HG03378 (cell line): Measurements from ENCODE around the gene BCL2.
"Not testable (repeated sequence)": the region's sequence is repeated elsewhere in the genome, so short reads cannot be mapped to it uniquely, and the experiment has no call there.

Experiments used
- ATAC-seq: cut with Tn5 transposase; IDR thresholded peaks from one replicate; pipeline ENCODE4 v1.9.1; 2021; ENCODE audit warnings: mild to moderate bottlenecking, moderate library complexity; ENCODE audit not compliant: unreplicated experiment

BCL2 gene

DNA sequence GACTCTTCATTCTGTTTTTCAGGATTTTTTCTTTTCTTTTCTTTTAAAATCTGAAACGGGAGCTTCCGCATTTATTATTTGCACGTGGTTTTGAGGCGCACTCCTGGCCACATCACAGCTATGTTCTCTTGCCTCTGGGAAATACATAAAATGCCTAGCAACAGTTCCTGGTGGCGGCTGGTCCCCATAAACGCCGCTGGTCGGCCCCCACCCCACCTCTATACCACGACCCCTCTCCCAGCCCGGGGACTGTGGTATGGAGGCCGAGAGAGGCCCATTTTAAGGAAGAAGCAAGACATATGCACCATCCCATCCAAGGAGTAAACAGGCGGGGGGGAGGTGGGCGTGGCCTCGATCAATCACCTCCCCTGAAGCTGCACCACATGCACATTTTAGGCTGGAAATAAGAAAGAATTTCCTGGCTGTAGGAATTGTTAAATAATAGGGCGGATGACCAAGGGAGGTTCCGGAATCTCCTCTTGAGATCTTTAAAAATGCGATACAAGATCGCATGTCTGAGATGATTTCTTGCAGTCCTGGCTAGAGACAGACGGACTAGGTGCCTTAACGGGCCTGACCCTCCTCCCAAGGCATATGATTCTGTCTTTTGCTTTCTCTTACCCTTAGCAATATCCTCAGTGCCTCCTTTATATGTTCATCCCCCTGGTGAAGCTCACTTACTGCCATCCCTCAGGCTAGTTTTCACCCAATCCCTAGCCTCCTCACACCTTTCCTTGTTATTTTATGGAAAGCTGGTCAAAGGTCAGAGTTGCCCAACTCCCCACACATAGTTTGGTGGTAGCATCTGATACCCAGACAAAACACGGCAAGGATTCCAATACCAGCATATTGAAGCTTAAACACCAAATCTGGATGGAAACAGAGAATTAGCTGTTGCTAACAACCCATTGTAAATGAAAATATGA, 82.4 kb downstream of the BCL2 start:
- no peak for ATAC-seq

DNA sequence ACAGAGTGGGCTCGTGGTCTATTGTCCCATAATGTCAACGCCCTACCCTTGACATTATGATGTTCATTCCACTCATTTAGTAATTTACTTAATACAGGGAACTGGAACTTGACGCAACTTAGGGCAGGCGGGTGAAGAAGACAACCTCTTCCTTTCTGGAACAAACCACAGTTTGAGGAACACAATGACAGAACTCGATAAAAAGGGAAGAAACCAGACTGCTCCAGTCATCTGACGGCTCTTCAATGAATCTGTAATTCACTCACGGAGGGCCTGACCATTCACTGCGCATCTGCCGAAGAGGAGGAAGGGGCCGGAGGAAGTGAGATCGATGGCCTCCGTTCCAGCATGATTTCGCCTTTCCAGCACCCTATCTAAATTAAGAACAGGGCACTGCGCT, 83.2 kb downstream of the BCL2 start:
- no peak for ATAC-seq

DNA sequence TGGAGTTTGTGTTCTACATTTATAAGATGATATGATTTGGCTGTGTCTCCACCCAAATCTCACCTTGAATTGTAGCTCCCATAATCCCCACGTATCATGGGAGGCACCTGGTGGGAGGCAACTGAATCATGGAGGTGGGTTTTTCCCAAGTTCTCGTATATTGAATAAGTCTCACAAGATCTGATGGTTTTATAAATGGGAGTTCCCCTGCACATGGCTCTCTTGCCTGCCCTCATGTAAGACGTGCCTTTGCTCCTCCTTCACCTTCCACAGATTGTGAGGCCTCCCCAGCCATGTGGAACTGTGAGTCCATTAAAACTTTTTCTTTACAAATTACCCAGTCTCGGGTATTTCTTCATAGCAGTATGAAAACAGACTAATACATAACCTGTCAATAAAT, 83.6 kb downstream of the BCL2 start:
- not testable (repeated sequence) for ATAC-seq

DNA sequence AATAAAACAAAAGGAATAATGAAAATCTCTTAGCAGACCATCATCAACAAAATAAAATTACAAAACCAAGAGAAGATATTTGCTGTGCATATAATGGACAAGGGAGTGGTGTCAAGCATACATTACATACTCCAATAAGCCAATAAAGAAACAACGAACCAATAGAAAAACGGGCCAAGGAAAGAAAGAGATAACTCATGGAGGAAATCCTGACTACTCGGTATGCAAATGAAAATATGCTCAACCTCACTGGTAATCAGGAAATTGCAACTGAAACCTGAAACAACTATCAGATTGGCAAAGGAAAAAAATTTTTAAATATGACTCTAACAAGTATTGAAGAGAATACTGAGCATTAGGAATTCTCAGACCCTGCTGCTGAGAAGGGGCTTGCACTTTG, 84.7 kb downstream of the BCL2 start:
- ATAC-seq, result no peak

DNA sequence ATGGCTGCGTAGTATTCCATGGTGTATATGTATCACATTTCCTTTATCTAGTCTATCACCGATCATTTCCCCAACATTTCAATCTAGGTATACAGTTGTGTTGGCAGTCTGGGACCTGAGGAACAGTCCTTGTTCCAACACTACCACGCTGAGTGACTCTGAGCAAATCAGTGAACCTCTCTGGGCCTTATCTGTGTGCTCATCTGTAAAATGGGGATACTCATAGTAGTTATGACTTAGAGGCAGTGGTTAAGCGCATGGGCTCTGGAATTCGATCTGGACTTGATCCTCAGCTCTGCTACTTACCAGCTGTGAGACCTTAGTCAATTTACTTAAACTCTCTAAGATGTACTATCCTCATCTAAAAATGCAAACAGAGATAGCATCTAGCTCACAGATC, 85.1 kb downstream of the BCL2 start:
- no peak for ATAC-seq

DNA sequence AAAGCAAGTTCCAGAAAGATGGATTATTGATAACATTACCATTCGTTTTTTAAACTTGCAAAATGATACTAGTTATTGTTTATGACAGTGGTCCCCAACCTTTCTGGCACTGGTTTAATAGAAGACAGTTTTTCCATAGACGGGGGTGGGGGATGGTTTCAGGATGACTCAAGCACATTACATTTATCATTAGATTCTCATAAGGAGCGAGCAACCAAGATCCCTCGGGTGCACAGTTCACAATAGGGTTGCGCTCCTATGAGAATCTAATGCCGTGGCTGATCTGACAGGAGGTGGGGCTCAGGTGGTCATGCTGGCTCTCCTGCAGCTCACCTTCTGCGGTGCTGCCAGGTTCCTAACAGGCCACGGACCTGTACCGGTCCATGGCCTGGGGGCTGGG, 86.2 kb downstream of the BCL2 start:
- no peak for ATAC-seq

DNA sequence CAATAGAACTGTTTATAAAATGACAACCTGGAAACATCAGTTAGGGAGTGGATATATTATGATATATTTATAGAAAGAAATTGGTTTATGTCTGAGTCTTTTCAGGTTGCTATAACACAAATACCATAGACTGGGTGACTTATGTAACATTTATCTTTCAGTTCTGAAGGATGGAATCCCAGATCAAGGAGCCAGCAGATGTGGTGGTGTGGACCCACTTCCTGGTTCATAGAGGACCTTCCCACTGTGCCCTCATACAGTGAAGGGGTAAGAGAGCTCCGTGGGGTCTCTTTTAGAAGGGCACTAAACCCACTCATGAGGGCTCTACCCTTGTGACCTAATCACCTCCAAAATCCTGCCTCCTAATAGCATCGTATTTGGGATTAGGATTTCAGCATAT, 86.7 kb downstream of the BCL2 start:
- ATAC-seq, result no peak

DNA sequence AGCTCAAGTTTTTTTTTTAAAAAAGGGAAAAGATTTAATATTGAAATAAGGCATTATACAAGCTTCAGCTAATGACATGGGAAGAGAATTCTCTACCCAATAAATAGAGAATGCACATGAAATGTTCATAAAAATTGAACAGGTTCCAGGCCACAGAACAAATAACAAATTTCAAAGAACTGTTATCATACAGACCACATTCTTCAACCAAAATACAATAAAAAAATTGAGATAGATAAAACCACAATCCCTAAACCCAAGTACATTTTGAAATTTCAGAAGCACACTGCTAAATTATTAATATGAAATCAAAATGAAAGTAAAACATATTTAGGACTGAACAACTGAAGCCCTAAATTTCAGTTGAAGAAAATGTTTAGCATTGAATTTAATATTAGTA, 89.6 kb downstream of the BCL2 start:
- ATAC-seq, result no peak

DNA sequence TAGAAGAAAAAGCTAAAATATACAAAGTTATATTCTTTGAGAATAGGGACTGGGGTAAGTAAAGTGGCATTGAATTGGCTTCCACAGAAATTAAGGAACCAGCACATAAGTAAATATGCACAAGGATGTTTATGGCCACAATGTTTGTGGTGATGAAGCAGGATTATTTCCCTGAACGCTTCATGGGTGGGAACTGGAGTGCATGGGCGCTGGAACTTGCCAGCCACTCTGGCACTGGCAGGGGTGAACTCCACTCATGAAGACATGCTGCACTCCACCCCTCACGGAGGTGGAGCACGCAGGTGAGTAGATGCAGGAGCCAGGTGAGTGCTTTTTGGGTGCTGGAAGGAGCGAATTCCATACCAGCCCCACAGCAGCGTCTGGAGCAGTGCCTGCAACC, 94.1 kb downstream of the BCL2 start:
- no peak for ATAC-seq

DNA sequence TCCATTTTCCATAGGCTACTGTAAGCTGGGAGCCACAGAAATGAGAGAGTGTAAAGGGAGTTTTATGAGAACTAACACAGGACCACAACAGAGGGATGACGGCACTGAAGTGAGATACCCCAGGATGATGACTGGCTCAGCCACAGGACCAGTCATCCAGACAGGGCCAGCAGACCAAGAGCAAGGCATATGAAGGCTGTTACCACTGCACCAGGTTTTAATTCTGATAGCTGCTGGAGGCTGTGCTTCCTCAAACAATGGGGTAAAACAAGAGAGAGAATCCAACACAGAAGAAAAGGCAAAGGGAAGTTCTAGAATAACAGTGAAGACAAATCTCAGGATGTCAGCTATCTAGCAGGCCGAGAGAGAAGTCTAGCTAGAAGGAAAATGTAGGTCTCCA, 94.9 kb downstream of the BCL2 start:
- no peak for ATAC-seq

DNA sequence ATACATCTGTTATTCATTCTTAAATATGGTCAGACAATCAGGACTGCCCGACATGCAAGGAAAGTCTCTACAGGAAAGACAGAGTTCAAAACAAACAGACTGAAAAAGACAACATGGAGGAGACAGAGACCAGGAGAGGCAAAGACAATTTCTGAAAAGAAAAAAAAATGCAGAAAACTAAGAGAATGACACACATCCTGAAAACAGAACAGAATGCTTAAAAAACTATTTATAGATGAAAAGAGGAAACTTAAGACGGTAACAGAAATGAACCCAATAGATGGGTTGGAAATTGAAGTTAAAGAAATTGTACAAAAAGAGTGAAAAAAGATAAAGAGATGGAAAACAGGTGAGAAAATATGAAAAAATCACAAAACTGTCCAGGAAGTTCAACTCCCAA, 95.7 kb downstream of the BCL2 start:
- no peak for ATAC-seq

DNA sequence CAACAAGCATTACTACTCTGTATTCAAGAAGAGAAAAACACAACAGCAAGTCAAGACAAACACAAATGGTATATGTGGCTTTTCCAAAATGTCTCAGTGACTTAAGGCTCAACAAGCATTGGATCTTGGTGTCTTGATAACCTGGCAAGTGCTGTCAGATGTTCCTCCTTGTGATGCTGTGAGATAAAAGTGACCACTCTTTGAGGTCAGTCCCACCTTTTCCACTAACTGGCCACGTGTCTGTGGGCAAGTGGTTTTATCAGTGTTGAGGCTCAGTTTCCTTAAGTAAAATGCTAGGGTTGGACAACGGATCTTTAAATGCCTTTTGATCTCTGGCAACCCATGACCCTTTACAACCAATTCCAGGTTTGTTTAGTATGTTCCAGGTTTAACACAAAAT, 98.7 kb downstream of the BCL2 start:
- no peak for ATAC-seq

DNA sequence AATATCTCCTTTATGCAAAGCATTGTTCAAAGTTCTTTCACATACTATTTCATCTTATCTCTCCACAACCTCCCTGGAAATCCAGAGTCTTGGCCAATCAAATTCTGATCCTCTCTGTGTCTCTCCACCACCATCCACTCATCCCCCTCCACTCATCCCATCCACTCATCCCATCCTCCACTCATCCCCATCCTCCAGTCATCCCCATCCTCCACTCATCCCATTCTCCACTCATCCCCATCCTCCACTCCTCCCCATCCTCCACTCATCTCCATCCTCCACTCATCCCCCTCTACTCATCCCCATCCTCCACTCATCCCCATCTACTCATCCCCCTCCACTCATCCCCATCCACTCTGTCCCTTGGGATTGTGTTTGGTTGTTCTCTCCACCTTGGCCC, 101.1 kb downstream of the BCL2 start:
- no peak for ATAC-seq

DNA sequence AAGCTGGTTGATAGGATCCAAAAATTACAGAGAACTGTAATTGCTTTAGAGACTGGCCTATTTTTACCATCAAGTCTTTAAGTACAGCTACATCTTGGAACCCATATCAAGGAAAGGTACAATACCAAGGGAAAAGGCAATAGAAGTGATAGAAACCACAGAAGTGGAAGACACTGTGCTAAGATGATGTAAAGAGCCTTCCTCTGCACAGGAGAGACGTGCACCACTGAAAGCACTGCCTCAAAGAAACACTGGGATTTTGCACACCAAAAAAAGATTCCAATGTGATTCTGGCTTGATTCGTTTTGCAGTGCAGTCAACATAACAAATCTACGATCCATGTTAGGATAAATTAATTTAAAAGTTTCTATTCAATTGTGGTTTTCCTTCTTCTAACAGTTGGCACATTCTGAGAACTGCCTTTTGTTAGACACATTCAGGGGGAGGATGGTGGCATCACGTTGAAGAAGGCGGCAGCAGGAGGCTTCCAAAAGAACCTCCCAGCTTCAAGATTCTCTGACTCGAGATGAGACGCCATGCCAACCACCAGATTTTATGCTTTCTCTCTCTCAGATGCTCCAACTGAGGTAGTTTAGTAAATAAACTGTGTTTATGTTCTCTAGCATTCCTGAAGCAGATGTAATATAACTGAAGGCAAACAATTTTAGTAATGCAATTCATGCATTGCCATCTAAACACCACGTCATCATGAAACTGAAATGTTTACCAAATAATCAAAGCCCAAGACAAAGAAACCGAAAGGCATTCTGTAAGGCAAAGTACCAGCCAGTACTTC, 102.9 kb downstream of the BCL2 start:
- ATAC-seq, result no peak

DNA sequence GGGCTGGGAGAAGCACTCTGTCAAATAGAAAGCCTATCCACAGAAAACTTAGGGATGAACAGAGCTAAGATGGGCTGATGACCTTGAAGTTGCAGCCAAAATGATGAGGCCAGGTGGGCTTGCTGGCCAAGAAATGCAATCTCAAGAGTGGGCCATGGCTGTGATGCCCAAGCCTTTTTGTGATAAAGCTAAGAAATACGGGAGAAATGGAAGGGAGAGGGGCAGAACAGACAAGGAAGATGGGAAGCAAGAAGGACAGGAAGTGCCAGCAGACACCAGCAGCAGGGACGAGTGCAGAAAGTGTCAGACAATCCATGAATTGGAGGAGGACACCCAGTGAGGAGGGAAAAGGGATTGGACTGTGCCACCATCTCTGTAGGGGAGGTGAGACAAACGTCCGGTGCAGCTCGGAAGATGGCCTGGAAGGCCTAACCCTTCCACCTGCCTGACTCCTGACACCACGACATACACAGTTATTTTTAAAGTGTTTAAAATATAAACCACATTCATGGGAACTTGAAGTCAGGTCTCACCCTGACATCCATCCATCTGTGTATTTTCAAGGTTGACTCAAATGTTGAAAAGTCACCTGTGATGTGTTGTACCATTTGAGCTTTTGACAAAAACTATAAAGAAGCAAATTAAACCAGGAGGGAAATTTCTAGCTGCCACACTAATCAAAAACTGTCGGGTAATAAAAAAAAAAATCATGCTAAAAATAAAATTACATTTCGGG, 105.5 kb downstream of the BCL2 start:
- no peak for ATAC-seq

DNA sequence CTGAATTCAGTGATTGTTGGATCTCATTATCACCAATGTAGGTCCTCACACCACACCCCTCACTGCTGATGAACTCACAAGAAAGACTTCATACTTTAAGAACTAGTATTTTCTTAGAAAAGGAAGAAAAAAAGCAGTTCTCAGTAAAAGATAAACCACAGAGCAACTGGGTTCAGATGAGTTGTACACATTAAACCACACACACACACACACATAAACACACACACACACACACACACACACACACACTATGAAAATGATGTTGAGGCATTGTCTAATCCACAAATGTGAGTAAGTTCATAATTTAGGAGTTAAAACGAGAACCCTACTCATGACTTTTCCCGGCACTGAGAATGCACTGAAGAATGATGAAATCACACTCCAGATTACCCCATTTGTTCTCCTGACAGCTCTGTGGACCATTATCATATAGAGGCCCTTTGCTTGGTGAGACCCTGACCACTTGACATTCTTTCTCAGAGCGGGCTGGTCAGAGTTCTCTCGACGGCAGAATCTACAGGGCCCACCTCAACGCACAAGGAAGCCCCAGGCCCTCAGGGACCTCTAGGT, 106.2 kb downstream of the BCL2 start:
- no peak for ATAC-seq

DNA sequence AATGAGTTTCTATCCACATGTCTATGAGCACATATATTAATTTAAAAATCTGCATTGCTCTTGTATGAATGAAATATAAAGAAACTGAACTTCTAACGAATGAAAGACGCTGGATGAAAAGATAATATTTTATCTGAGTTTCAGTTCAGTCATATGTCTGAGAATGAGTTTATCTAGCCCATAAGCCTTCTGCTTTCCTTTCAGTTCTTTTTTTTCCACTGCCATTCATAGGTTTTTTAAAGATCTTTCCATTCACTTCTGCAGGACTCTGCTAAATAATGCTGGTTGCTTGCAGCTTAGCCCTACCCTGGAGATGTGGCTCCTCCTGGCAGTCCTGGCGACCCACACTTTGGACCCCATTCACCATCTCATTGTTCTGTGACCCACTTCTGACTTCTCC, 109.0 kb downstream of the BCL2 start:
- ATAC-seq, result no peak

DNA sequence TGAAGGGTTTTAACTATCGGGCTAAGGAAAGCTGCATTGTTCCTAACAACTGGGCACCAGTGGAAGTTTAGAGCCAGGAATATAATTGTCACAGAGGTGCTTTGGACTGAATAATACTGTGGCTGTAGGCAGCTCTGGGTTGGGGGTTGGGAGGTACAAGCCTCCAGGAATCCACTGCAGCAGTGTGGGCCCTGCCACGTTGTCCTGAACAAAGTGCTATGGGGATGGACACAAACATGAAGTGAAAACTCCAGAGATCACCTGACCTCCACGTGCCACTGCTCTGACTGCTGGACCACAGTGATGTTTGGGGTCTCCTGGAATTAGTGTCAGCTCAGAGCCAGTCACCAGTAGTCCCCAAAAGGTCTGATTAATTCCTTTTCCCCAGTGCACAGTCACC, 110.9 kb downstream of the BCL2 start:
- ATAC-seq, result no peak

DNA sequence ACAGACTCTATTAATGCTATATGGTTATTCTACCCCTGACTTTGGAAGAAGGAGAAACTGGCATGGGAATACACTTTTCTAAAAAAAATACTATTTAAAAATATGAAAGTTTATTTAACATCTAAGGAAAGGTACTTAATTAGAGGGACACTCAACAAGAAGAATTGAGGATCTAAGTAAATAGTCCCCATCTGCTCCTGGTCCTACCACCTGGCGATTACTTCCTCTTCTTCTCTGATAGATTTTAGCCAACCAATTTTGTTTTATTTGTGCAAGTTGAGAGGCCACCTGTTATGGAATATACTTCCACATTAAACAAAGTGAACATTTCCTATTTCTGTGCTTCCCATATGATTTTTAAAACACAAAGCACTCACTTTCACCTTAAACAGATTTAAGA, 111.7 kb downstream of the BCL2 start:
- ATAC-seq, result no peak

DNA sequence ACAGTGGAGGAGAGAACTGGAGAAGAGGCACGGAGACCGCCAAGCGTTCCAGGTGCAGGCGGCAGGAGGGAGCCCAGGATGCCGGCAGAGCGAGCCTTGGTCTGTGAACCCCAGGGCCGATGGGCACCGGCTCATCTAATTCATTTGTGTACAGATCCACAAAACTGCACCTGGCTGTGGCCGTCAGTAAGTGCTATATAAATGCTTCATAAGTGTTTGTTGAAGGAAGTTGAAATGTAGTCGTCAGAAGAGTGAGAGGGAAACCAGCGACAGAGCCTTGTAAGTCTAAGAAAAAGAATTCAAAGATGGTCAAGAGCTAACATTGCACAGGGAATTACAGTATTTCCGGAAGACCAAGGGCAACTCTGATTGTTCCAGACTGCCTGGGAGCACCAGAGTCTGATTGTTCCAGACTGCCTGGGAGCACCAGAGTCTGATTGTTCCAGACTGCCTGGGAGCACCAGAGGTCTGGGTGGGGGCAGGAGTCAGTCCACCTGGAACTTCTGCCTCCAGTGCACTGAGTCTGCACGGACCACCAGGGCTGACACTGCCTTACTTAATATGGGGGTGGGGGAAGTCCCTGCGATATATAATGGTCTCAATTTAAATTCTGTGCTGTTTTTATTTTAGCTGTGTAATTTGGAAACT, 112.3 kb downstream of the BCL2 start:
- ATAC-seq, result no peak
